ENCODE data around the gene DUSP1. TPM values are rescaled to one million over a fixed set of nuclear protein-coding genes. Genes with fewer than 3 reads are reported as not detected.

Gene DUSP1
- 100 to 1,000 TPM; 761 to 768 TPM for total RNA-seq
- 348 TPM for polyA plus RNA-seq (2013, experiment 1 of 2)
- polyA plus RNA-seq (2013, experiment 2 of 2) = 1,537 TPM
- total RNA-seq = 6.7 to 3,918 (median 21.4) reads per million in 172 experiments

- H3K36me3 ChIP-seq (ENCODE audit: insufficient read depth, low read length) = peaks cover 27% of the 10 kb centered on the region
- intact Hi-C loops (cut with DNase I, micrococcal nuclease) = loop anchor here (2.0 to 10.0 kb wide), 6 partner anchors 36 to 586 kb away; partner anchors contain the start of genes CREBRF (in 2 of the 2), BNIP1 (in 1 of the 2), RPL26L1 (in 1 of the 2) and STK10 (in 1 of the 2)
- no peaks in the 10 kb centered on the region for H3K27me3 ChIP-seq (ENCODE audit: control insufficient read depth in 1 of 2, insufficient read depth in 2 of 2, low read length in 2 of 2)
- H3K4me3 ChIP-seq (ENCODE audit: low read length) = peak within 1 kb of the TSS; percentile 95
- ChIA-PET CTCF (interaction anchor here (0.6 to 3.4 kb wide), 11 partner anchors 10 to 1147 kb away, joined by 3 to 38 read pairs (median 4); no protein-coding TSS in a partner anchor), POLR2A (interaction anchor here (0.6 to 4.5 kb wide), 44 partner anchors 8 to 1383 kb away, joined by 3 to 110 read pairs (median 5); partner anchors contain the start of genes ATP6V0E1, ERGIC1, FBXW11 and NPM1)
- peaks cover 87% of the 10 kb centered on the region for H3K4me1 ChIP-seq (ENCODE audit: insufficient read depth, low read length)
- ATAC-seq (ENCODE audit: poor library complexity) = peak; percentile 45
- Mint-ChIP-seq H3K4me1 (ENCODE audit: low read depth) (peaks cover 78% of the 10 kb centered on the region), H3K36me3 (ENCODE audit: low read depth) (peaks cover 63% of the 10 kb centered on the region), H3K9me3 (no peaks in the 10 kb centered on the region), H3K27ac (peak within 1 kb of the TSS; percentile 95), H3K27me3 (peaks cover 6% of the 10 kb centered on the region), H3K4me3 (peak within 1 kb of the TSS; percentile 99)
- H3K27ac ChIP-seq (ENCODE audit: low read depth in 1 of 2, low read length in 2 of 2) = peak within 1 kb of the TSS; percentile 100
- peak; percentile 96 to 100 (median 98) for DNase-seq
- H3K9me3 ChIP-seq (ENCODE audit: control insufficient read depth in 1 of 2, insufficient read depth in 1 of 2, low read length in 2 of 2) = peaks cover 0 to 5% of the 10 kb centered on the region in 2 experiments
- peak; percentile 33 for TF ChIP-seq CTCF (IDR thresholded peaks at IDR 0.05)
Observed at GRCh38 chr5:172770675-172771438, at the start of gene DUSP1. TSS of gene DUSP1 (minus strand) at chr5:172771195. CDS start at chr5:172770952, 243 bp downstream.

GRCh38 chr5:172820046-172820767 is 49.2 kb upstream of the DUSP1 start:
- peaks cover 2% of the 10 kb centered on the region for H3K9me3 Mint-ChIP-seq
- H3K36me3 Mint-ChIP-seq (ENCODE audit: low read depth) = peaks cover under 1% of the 10 kb centered on the region
- no peaks in the 10 kb centered on the region for H3K27me3 ChIP-seq (ENCODE audit: control insufficient read depth in 1 of 2, insufficient read depth in 2 of 2, low read length in 2 of 2)
- ChIA-PET CTCF (no interaction called here), POLR2A (no interaction called here)
- no peaks in the 10 kb centered on the region for H3K27me3 Mint-ChIP-seq
- no peak overlapping the region for H3K4me3 Mint-ChIP-seq
- H3K9me3 ChIP-seq (ENCODE audit: control insufficient read depth in 1 of 2, insufficient read depth in 1 of 2, low read length in 2 of 2) = peaks cover 0 to 5% of the 10 kb centered on the region in 2 experiments
- H3K27ac ChIP-seq (ENCODE audit: low read depth in 1 of 2, low read length in 2 of 2) = no peak overlapping the region
- no peaks in the 10 kb centered on the region for H3K4me1 ChIP-seq (ENCODE audit: insufficient read depth, low read length)
- no peak overlapping the region for H3K27ac Mint-ChIP-seq
- intact Hi-C loops (cut with DNase I, micrococcal nuclease) = no loop called here
- no peak overlapping the region for H3K4me3 ChIP-seq (ENCODE audit: low read length)
- DNase-seq (no peak), ATAC-seq (ENCODE audit: poor library complexity) (no peak)
- no peak for TF ChIP-seq CTCF (IDR thresholded peaks at IDR 0.05)
- no peaks in the 10 kb centered on the region for H3K4me1 Mint-ChIP-seq (ENCODE audit: low read depth)
- no peaks in the 10 kb centered on the region for H3K36me3 ChIP-seq (ENCODE audit: insufficient read depth, low read length)

GRCh38 chr5:172819569-172819968 is 48.6 kb upstream of the DUSP1 start:
- ChIA-PET POLR2A (no interaction called here), CTCF (no interaction called here)
- TF ChIP-seq CTCF (IDR thresholded peaks at IDR 0.05) = no peak
- Histone ChIP-seq H3K9me3 (ENCODE audit: control insufficient read depth in 1 of 2, insufficient read depth in 1 of 2, low read length in 2 of 2) (no peaks in the 10 kb centered on the region), H3K4me1 (ENCODE audit: insufficient read depth, low read length) (no peaks in the 10 kb centered on the region), H3K36me3 (ENCODE audit: insufficient read depth, low read length) (no peaks in the 10 kb centered on the region), H3K27ac (ENCODE audit: low read depth in 1 of 2, low read length in 2 of 2) (no peak overlapping the region), H3K4me3 (ENCODE audit: low read length) (no peak overlapping the region), H3K27me3 (ENCODE audit: control insufficient read depth in 1 of 2, insufficient read depth in 2 of 2, low read length in 2 of 2) (no peaks in the 10 kb centered on the region)
- ATAC-seq (ENCODE audit: poor library complexity) = no peak
- Mint-ChIP-seq H3K4me3 (no peak overlapping the region), H3K27ac (no peak overlapping the region), H3K4me1 (ENCODE audit: low read depth) (no peaks in the 10 kb centered on the region), H3K27me3 (no peaks in the 10 kb centered on the region), H3K36me3 (ENCODE audit: low read depth) (no peaks in the 10 kb centered on the region), H3K9me3 (no peaks in the 10 kb centered on the region)
- DNase-seq = no peak
- intact Hi-C loops (cut with DNase I, micrococcal nuclease) = no loop called here

Measured in CD4-positive, alpha-beta T cell (primary cell).